ENCODE data around the gene GFAP.

DNA sequence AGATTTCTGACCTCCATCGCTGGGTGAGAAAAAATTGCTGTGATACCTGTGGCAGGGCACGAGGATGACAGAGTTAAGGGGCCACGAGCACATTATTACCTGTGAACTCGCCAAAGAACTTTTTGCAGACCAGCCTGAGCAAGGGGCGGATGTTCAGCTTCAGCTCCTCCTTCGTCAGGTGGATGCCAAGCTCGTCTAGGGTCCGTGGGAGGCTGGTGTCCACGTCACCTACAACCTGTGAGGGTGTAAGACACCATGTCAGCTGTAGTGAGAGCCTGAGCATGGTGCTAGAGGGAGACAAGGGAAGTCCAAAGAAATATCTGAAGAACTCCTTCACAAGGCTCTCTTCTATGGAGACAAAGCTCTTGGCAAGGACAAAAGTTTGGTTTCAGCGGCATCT is 50.5 kb downstream of the GFAP start:
- TF ChIP-seq CTCF (IDR thresholded peaks at IDR 0.05) = no peak
- TF ChIP-seq POLR2A (IDR thresholded peaks at IDR 0.05) = no peak
